HCT116 (cell line): ENCODE measurements around the gene BRIP1. TPM values are rescaled to one million over a fixed set of nuclear protein-coding genes. Genes with fewer than 3 reads are reported as not detected.
"Not testable (repeated sequence)": the region's sequence is repeated elsewhere in the genome, so short reads cannot be mapped to it uniquely, and the experiment has no call there.

ENCODE experiments used
- ATAC-seq: fragments of 200-7000 bp; cut with Tn5 transposase; 2 replicates; pipeline ENCODE4 v1.9.1; 2020; ENCODE audit warnings: mild to moderate bottlenecking, moderate library complexity
- BruUV-seq: library from RNA; stranded (reverse); fragments of 400-500 nt; replicated peaks from 2 replicates; lab custom pipeline; 2021; lab: Mats Ljungman, UMichigan
- CTCF ChIA-PET: fragments of 300-600 bp; sonication (Branson Sonifier 250); formaldehyde crosslinking; loops from one replicate; lab custom pipeline; 2021; ENCODE audit warnings: antibody characterized with exemption; lab: Charles Lee
- POLR2A ChIA-PET: fragments of 300-600, 350-600 bp; sonication (Branson Sonifier 250); formaldehyde crosslinking; loops from one replicate; lab custom pipeline; 2021; ENCODE audit warnings: antibody characterized with exemption; lab: Charles Lee
- RAD21 ChIA-PET, 2 experiments: fragments of 300-600 bp; sonication (Branson Sonifier 250); formaldehyde crosslinking; loops; one replicate each; lab custom pipeline; 2023; ENCODE audit warnings: low total read pairs in 2 of 2; ENCODE audit not compliant: uncharacterized antibody in 2 of 2, unreplicated experiment in 2 of 2, low non-redundant PET in 1 of 2; lab: Charles Lee
- DNase-seq: peaks from one replicate; pipeline ENCODE4 v3.0.0-alpha.2; 2010; ENCODE audit warnings: low read depth, low spot score
- H2AFZ ChIP-seq: fragments of 200-600 bp; shearing (Covaris generic), sonication (generic); 2 replicates; pipeline ENCODE4 v1.6.1; 2017; ENCODE audit warnings: low read depth, mixed run types, mixed read lengths, antibody characterized with exemption, low read length; ENCODE audit not compliant: poor library complexity, severe bottlenecking
- H3K27ac ChIP-seq: 2 replicates; pipeline ENCODE4 v1.5.1; 2012; ENCODE audit warnings: low read depth, low read length
- H3K27me3 ChIP-seq: fragments of 200-600 bp; sonication (generic); 2 replicates; pipeline ENCODE4 v1.6.1; 2016; ENCODE audit warnings: mixed run types, low read length, mixed read lengths; ENCODE audit not compliant: insufficient read depth
- H3K36me3 ChIP-seq, 2 experiments: fragments of 200-500 bp in 1 of 2; fragments of 200-600 bp in 1 of 2; sonication (Bioruptor generic) in 1 of 2; sonication (generic) in 1 of 2; 2 replicates each; pipeline versions ENCODE4 v1.5.1 to v1.6.1; 2014 to 2016; ENCODE audit warnings: low read length in 2 of 2, inconsistent platforms in 1 of 2, mixed read lengths in 1 of 2, mixed run types in 1 of 2; ENCODE audit not compliant: insufficient read depth in 2 of 2, control insufficient read depth in 1 of 2
- H3K4me1 ChIP-seq, 2 experiments: fragments of 200-600 bp in 1 of 2; sonication (generic) in 1 of 2; 2 replicates each; pipeline versions ENCODE4 v1.5.1 to v1.6.1; 2012 to 2017; ENCODE audit warnings: low read length in 2 of 2, inconsistent platforms in 1 of 2, mild to moderate bottlenecking in 1 of 2, mixed read lengths in 1 of 2, mixed run types in 1 of 2, moderate library complexity in 1 of 2; ENCODE audit not compliant: insufficient read depth in 2 of 2, control insufficient read depth in 1 of 2
- H3K4me2 ChIP-seq: fragments of 200-600 bp; sonication (generic); 2 replicates; pipeline ENCODE4 v1.6.1; 2017; ENCODE audit warnings: mixed run types, low read length, mixed read lengths
- H3K4me3 ChIP-seq, 2 experiments: fragments of 200-600 bp in 1 of 2; sonication (generic) in 1 of 2; replicated peaks in 1 of 2; 2 replicates each; pipeline ENCODE4 v1.5.1; 2011 to 2016; ENCODE audit warnings: low read length in 2 of 2, control low read depth in 1 of 2, low read depth in 1 of 2, mild to moderate bottlenecking in 1 of 2, mixed read lengths in 1 of 2, mixed run types in 1 of 2
- H3K79me2 ChIP-seq: fragments of 200-600 bp; sonication (generic); 2 replicates; pipeline ENCODE4 v1.6.1; 2017; ENCODE audit warnings: mild to moderate bottlenecking, mixed run types, low read length, moderate library complexity, mixed read lengths; ENCODE audit not compliant: insufficient read depth
- H3K9ac ChIP-seq: fragments of 200-600 bp; sonication (generic); 2 replicates; pipeline ENCODE4 v1.6.1; 2016; ENCODE audit warnings: low read length, mixed read lengths
- H3K9me2 ChIP-seq: fragments of 200-600 bp; sonication (generic), shearing (Covaris generic); 2 replicates; pipeline ENCODE4 v1.6.1; 2017; ENCODE audit warnings: mixed run types, mild to moderate bottlenecking, moderate library complexity; ENCODE audit not compliant: insufficient read depth
- H3K9me3 ChIP-seq, 2 experiments: fragments of 200-500 bp in 1 of 2; fragments of 200-600 bp in 1 of 2; sonication (Bioruptor generic) in 1 of 2; sonication (generic) in 1 of 2; 2 replicates each; pipeline ENCODE4 v1.6.1; 2014 to 2017; ENCODE audit warnings: low read length in 2 of 2, mixed read lengths in 2 of 2, inconsistent platforms in 1 of 2, low read depth in 1 of 2, mild to moderate bottlenecking in 1 of 2, mixed run types in 1 of 2, moderate library complexity in 1 of 2; ENCODE audit not compliant: control insufficient read depth in 1 of 2, insufficient read depth in 1 of 2
- H4K20me1 ChIP-seq: fragments of 200-600 bp; sonication (generic), shearing (Covaris generic); 2 replicates; pipeline ENCODE4 v1.6.1; 2017; ENCODE audit warnings: mixed run types, mild to moderate bottlenecking, moderate library complexity; ENCODE audit not compliant: insufficient read depth
- ATF3 ChIP-seq: IDR thresholded peaks from 2 replicates; pipeline ENCODE4 v1.6.1; 2012
- CTCF ChIP-seq, 3 experiments: fragments of 200-600 bp in 1 of 3; sonication (generic) in 1 of 3; IDR thresholded peaks in 2 of 3; conservative IDR thresholded peaks in 1 of 3; 2 replicates each; pipeline ENCODE4 v1.5.1; 2012 to 2017; ENCODE audit warnings: low read depth in 2 of 3, low read length in 2 of 3, antibody characterized with exemption in 1 of 3, borderline replicate concordance in 1 of 3, control low read depth in 1 of 3, mild to moderate bottlenecking in 1 of 3, mixed read lengths in 1 of 3, mixed run types in 1 of 3, moderate library complexity in 1 of 3; ENCODE audit not compliant: insufficient read depth in 1 of 3
- ELF1 ChIP-seq: IDR thresholded peaks from 2 replicates; pipeline ENCODE4 v1.6.1; 2012; ENCODE audit warnings: low read depth, borderline replicate concordance
- MAX ChIP-seq: IDR thresholded peaks from 2 replicates; pipeline ENCODE4 v1.6.1; 2012
- POLR2A ChIP-seq: IDR thresholded peaks from 2 replicates; pipeline ENCODE4 v1.7.0; 2011; ENCODE audit warnings: borderline replicate concordance; ENCODE audit not compliant: insufficient read depth, insufficient read length; ENCODE audit errors: extremely low read depth
- TCF7L2 ChIP-seq: IDR thresholded peaks from 2 replicates; pipeline ENCODE4 v1.7.0; 2011; ENCODE audit warnings: borderline replicate concordance, inconsistent platforms; ENCODE audit not compliant: insufficient read depth, insufficient read length; ENCODE audit errors: extremely low read depth
- YY1 ChIP-seq: IDR thresholded peaks from 2 replicates; pipeline ENCODE4 v1.6.1; 2011; ENCODE audit warnings: low read length, low read depth, moderate library complexity, mild to moderate bottlenecking; ENCODE audit not compliant: insufficient replicate concordance; ENCODE audit errors: extremely low read depth
- intact Hi-C: fragments of 100-400 bp; cut with micrococcal nuclease; formaldehyde crosslinking; loops from 2 replicates; pipeline ENCODE4 v1.10.0; 2022
- total RNA-seq: library from RNA; stranded (reverse); gene quantifications from one replicate; pipeline ENCODE4 v1.2.1, GENCODE V29; 2021; ENCODE audit not compliant: unreplicated experiment

Gene BRIP1
- total RNA-seq, 1 experiment from 2014 or later, result 22.2 TPM

- no peak overlapping the region for H2AFZ ChIP-seq
- H3K27ac ChIP-seq, result no peak overlapping the region
- ChIA-PET POLR2A (no interaction called here), RAD21 (no interaction called here), CTCF (no interaction called here)
- H3K9ac ChIP-seq, result no peak overlapping the region
- no peaks in the 10 kb centered on the region for H3K9me2 ChIP-seq
- no peaks in the 10 kb centered on the region for H4K20me1 ChIP-seq
- TF ChIP-seq MAX, result no peak
- no peak for TF ChIP-seq ATF3
- TF ChIP-seq YY1, result no peak
- no peak for TF ChIP-seq TCF7L2
- no peak for TF ChIP-seq POLR2A
- TF ChIP-seq CTCF (IDR thresholded peaks at IDR 0.05 in 2 of 3, conservative IDR thresholded peaks at IDR 0.05 in 1 of 3; ENCODE audit: borderline replicate concordance in 1 of 3, insufficient read depth in 1 of 3, low read depth in 2 of 3, low read length in 2 of 3), result no peak
- TF ChIP-seq ELF1, result no peak
- BruUV-seq, result no TSS peak
- H3K9me3 ChIP-seq, result no peaks in the 10 kb centered on the region
- H3K4me3 ChIP-seq, result no peak overlapping the region
- H3K36me3 ChIP-seq, result no peaks in the 10 kb centered on the region
- H3K4me1 ChIP-seq, result no peaks in the 10 kb centered on the region
- no peaks in the 10 kb centered on the region for H3K27me3 ChIP-seq
- DNase-seq, result no peak
- H3K4me2 ChIP-seq, result no peak overlapping the region
- intact Hi-C loops, result no loop called here
- H3K79me2 ChIP-seq, result no peaks in the 10 kb centered on the region
- ATAC-seq, result no peak
Observed at GRCh38 chr17:61668486-61668885, 194.8 kb downstream of the BRIP1 start.

- ATAC-seq, H3K79me2 ChIP-seq, intact Hi-C loops, H3K27me3 ChIP-seq, H2AFZ ChIP-seq, CTCF ChIA-PET, H3K4me1 ChIP-seq, H3K27ac ChIP-seq, BruUV-seq, H3K9ac ChIP-seq, H4K20me1 ChIP-seq, DNase-seq, H3K4me2 ChIP-seq, POLR2A ChIA-PET, H3K4me3 ChIP-seq, H3K9me2 ChIP-seq, H3K36me3 ChIP-seq, RAD21 ChIA-PET, H3K9me3 ChIP-seq: not testable (repeated sequence)
Observed at GRCh38 chr17:61666406-61667088, 196.8 kb downstream of the BRIP1 start.
